Mucosa of stomach (tissue), 1 donor: ENCODE measurements around the gene CD274.
A peak's percentile ranks its signal among the peaks of the same experiment; 100 is the strongest.
"Not testable (repeated sequence)": the region's sequence is repeated elsewhere in the genome, so short reads cannot be mapped to it uniquely, and the experiment has no call there.

ENCODE experiments used
- H3K27me3 ChIP-seq: one replicate; pipeline ENCODE4 v1.7.0; 2013; ENCODE audit warnings: mild to moderate bottlenecking, low read length; ENCODE audit not compliant: control insufficient read depth, insufficient read depth
- H3K36me3 ChIP-seq: one replicate; pipeline ENCODE4 v1.7.0; 2013; ENCODE audit warnings: low read length; ENCODE audit not compliant: control insufficient read depth, insufficient read depth
- H3K4me1 ChIP-seq: one replicate; pipeline ENCODE4 v1.7.0; 2013; ENCODE audit warnings: mild to moderate bottlenecking, low read length; ENCODE audit not compliant: control insufficient read depth, insufficient read depth
- H3K4me3 ChIP-seq: one replicate; pipeline ENCODE4 v1.7.0; 2013; ENCODE audit warnings: low read length
- H3K9ac ChIP-seq: one replicate; pipeline ENCODE4 v1.7.0; 2013; ENCODE audit warnings: mild to moderate bottlenecking, low read length, moderate library complexity
- H3K9me3 ChIP-seq: one replicate; pipeline ENCODE4 v1.7.0; 2013; ENCODE audit warnings: mild to moderate bottlenecking, low read length, moderate library complexity; ENCODE audit not compliant: control insufficient read depth
- donor health status: Pancreatic carcinoma.

Gene CD274

GRCh38 chr9:5429873-5430564 is 20.3 kb upstream of the CD274 start:
- no peak overlapping the region for H3K9ac ChIP-seq
- no peaks in the 10 kb centered on the region for H3K4me1 ChIP-seq
- H3K36me3 ChIP-seq: no peaks in the 10 kb centered on the region
- H3K27me3 ChIP-seq: no peaks in the 10 kb centered on the region
- no peak overlapping the region for H3K4me3 ChIP-seq
- no peaks in the 10 kb centered on the region for H3K9me3 ChIP-seq

- Histone ChIP-seq H3K9ac (no peak overlapping the region), H3K9me3 (no peaks in the 10 kb centered on the region), H3K4me1 (peaks cover 4% of the 10 kb centered on the region), H3K4me3 (no peak overlapping the region), H3K27me3 (no peaks in the 10 kb centered on the region), H3K36me3 (no peaks in the 10 kb centered on the region)
Observed at GRCh38 chr9:5430912-5431311, 19.4 kb upstream of the CD274 start.

- peaks cover 10% of the 10 kb centered on the region for H3K4me1 ChIP-seq
- H3K27me3 ChIP-seq, H3K9me3 ChIP-seq, H3K4me3 ChIP-seq, H3K9ac ChIP-seq, H3K36me3 ChIP-seq: not testable (repeated sequence)
Observed at GRCh38 chr9:5432890-5433289, 17.5 kb upstream of the CD274 start.

- H3K9ac ChIP-seq, H3K9me3 ChIP-seq, H3K36me3 ChIP-seq, H3K4me3 ChIP-seq, H3K27me3 ChIP-seq: not testable (repeated sequence)
- H3K4me1 ChIP-seq: peaks cover 14% of the 10 kb centered on the region
Observed at GRCh38 chr9:5433328-5433727, 17.0 kb upstream of the CD274 start.

GRCh38 chr9:5433841-5434810 is 16.2 kb upstream of the CD274 start:
- not testable (repeated sequence) for H3K9me3 ChIP-seq, H3K27me3 ChIP-seq, H3K36me3 ChIP-seq, H3K4me3 ChIP-seq, H3K9ac ChIP-seq
- H3K4me1 ChIP-seq: peaks cover 15% of the 10 kb centered on the region

GRCh38 chr9:5435912-5436311 is 14.4 kb upstream of the CD274 start:
- H3K27me3 ChIP-seq: no peaks in the 10 kb centered on the region
- H3K36me3 ChIP-seq: no peaks in the 10 kb centered on the region
- no peaks in the 10 kb centered on the region for H3K9me3 ChIP-seq
- H3K4me1 ChIP-seq: peaks cover 15% of the 10 kb centered on the region
- H3K9ac ChIP-seq: no peak overlapping the region
- no peak overlapping the region for H3K4me3 ChIP-seq

GRCh38 chr9:5436441-5436840 is 13.9 kb upstream of the CD274 start:
- Histone ChIP-seq H3K4me3 (no peak overlapping the region), H3K27me3 (no peaks in the 10 kb centered on the region), H3K36me3 (no peaks in the 10 kb centered on the region), H3K9me3 (no peaks in the 10 kb centered on the region), H3K9ac (no peak overlapping the region), H3K4me1 (peaks cover 15% of the 10 kb centered on the region)

- Histone ChIP-seq H3K27me3 (no peaks in the 10 kb centered on the region), H3K36me3 (no peaks in the 10 kb centered on the region), H3K9me3 (no peaks in the 10 kb centered on the region), H3K4me3 (peak within 1 kb of the TSS; percentile 58), H3K9ac (peak within 1 kb of the TSS; percentile 87), H3K4me1 (peaks cover 15% of the 10 kb centered on the region)
Observed at GRCh38 chr9:5437254-5438216, 12.8 kb upstream of the CD274 start, which contains the start of gene PLGRKT. Gene PLGRKT, minus strand, starts transcription at chr9:5437925. Its CDS starts 5,948 bp downstream, at chr9:5431977.

- Histone ChIP-seq H3K9ac (peak overlapping the region; percentile 87), H3K36me3 (no peaks in the 10 kb centered on the region), H3K9me3 (no peaks in the 10 kb centered on the region), H3K27me3 (no peaks in the 10 kb centered on the region), H3K4me1 (peaks cover 15% of the 10 kb centered on the region), H3K4me3 (peak overlapping the region; percentile 58)
Observed at GRCh38 chr9:5438301-5439162, 11.8 kb upstream of the CD274 start.

GRCh38 chr9:5440426-5440825 is 9.9 kb upstream of the CD274 start:
- Histone ChIP-seq H3K4me3 (no peak overlapping the region), H3K27me3 (no peaks in the 10 kb centered on the region), H3K9ac (no peak overlapping the region), H3K9me3 (no peaks in the 10 kb centered on the region), H3K36me3 (no peaks in the 10 kb centered on the region), H3K4me1 (peaks cover 15% of the 10 kb centered on the region)

- Histone ChIP-seq H3K27me3 (no peaks in the 10 kb centered on the region), H3K4me3 (no peak overlapping the region), H3K9me3 (no peaks in the 10 kb centered on the region), H3K9ac (no peak overlapping the region), H3K36me3 (no peaks in the 10 kb centered on the region), H3K4me1 (peaks cover 10% of the 10 kb centered on the region)
Observed at GRCh38 chr9:5441043-5441442, 9.3 kb upstream of the CD274 start.
